ENCODE results near the gene PEDS1. TPM values are rescaled to one million over a fixed set of nuclear protein-coding genes. Genes with fewer than 3 reads are reported as not detected.
"Not testable (repeated sequence)": the region's sequence is repeated elsewhere in the genome, so short reads cannot be mapped to it uniquely, and the experiment has no call there.

Gene PEDS1
- total RNA-seq (16.8 TPM), polyA plus RNA-seq (ENCODE audit: insufficient read depth in 1 of 8, insufficient read length in 8 of 8, low replicate concordance in 1 of 8) (10 to 100 TPM; 19.3 to 31.1 (median 24.1) TPM)
- long read RNA-seq, donor 1, full-length matches to known transcripts = 3 of 3 reads
- long read RNA-seq, donor 1, partial matches to known transcripts = 0 of 3 reads
- long read RNA-seq, donor 1, other reads (novel, unspliced or antisense) = 0 of 3 reads
- long read RNA-seq, donor 2 = 0 reads
- long read RNA-seq, donor 3, full-length matches to known transcripts = 11 of 19 reads
- long read RNA-seq, donor 3, partial matches to known transcripts = 8 of 19 reads
- long read RNA-seq, donor 3, other reads (novel, unspliced or antisense) = 0 of 19 reads
- long read RNA-seq, donor 4, full-length matches to known transcripts = 6 of 6 reads
- long read RNA-seq, donor 4, partial matches to known transcripts = 0 of 6 reads
- long read RNA-seq, donor 4, other reads (novel, unspliced or antisense) = 0 of 6 reads
- long read RNA-seq, donor 5, full-length matches to known transcripts = 12 of 21 reads
- long read RNA-seq, donor 5, partial matches to known transcripts = 9 of 21 reads
- long read RNA-seq, donor 5, other reads (novel, unspliced or antisense) = 0 of 21 reads
- long read RNA-seq, donor 6, full-length matches to known transcripts = 11 of 11 reads
- long read RNA-seq, donor 6, partial matches to known transcripts = 0 of 11 reads
- long read RNA-seq, donor 6, other reads (novel, unspliced or antisense) = 0 of 11 reads
- long read RNA-seq, donor 7, full-length matches to known transcripts = 8 of 8 reads
- long read RNA-seq, donor 7, partial matches to known transcripts = 0 of 8 reads
- long read RNA-seq, donor 7, other reads (novel, unspliced or antisense) = 0 of 8 reads
- long read RNA-seq, donor 8, full-length matches to known transcripts = 10 of 10 reads
- long read RNA-seq, donor 8, partial matches to known transcripts = 0 of 10 reads
- long read RNA-seq, donor 8, other reads (novel, unspliced or antisense) = 0 of 10 reads
- long read RNA-seq, donor 9, full-length matches to known transcripts = 4 of 4 reads
- long read RNA-seq, donor 9, partial matches to known transcripts = 0 of 4 reads
- long read RNA-seq, donor 9, other reads (novel, unspliced or antisense) = 0 of 4 reads
- long read RNA-seq, donor 10, full-length matches to known transcripts = 9 of 9 reads
- long read RNA-seq, donor 10, partial matches to known transcripts = 0 of 9 reads
- long read RNA-seq, donor 10, other reads (novel, unspliced or antisense) = 0 of 9 reads
- long read RNA-seq, donor 11, full-length matches to known transcripts = 2 of 2 reads
- long read RNA-seq, donor 11, partial matches to known transcripts = 0 of 2 reads
- long read RNA-seq, donor 11, other reads (novel, unspliced or antisense) = 0 of 2 reads

- peaks cover 2% of the 10 kb centered on the region for H3K27me3 ChIP-seq (ENCODE audit: control insufficient read depth, insufficient read depth, low read length)
- H3K4me1 ChIP-seq (ENCODE audit: control insufficient read depth, insufficient read depth, low read length) = peaks cover 42% of the 10 kb centered on the region
- 2% methylated on average over 95 of the region's 99 CpGs for WGBS (ENCODE audit: insufficient coverage)
- H3K9me3 ChIP-seq (replicated peaks; ENCODE audit: control insufficient read depth, low read depth, low read length) = no peaks in the 10 kb centered on the region
- H3K4me3 ChIP-seq (ENCODE audit: low read length) = peak within 1 kb of the TSS; percentile 96
- H3K36me3 ChIP-seq (ENCODE audit: control insufficient read depth, insufficient read depth, low read length) = peaks cover 14% of the 10 kb centered on the region
- H3K27ac ChIP-seq (ENCODE audit: low read length) = peak within 1 kb of the TSS; percentile 86
- DNase-seq = peak; percentile 97
These were observed at the start of gene PEDS1 for GRCh38 chr20:50153500-50154377. Gene PEDS1, minus strand, starts transcription at chr20:50153723. Its CDS starts 86 bp downstream, at chr20:50153637.

DNA sequence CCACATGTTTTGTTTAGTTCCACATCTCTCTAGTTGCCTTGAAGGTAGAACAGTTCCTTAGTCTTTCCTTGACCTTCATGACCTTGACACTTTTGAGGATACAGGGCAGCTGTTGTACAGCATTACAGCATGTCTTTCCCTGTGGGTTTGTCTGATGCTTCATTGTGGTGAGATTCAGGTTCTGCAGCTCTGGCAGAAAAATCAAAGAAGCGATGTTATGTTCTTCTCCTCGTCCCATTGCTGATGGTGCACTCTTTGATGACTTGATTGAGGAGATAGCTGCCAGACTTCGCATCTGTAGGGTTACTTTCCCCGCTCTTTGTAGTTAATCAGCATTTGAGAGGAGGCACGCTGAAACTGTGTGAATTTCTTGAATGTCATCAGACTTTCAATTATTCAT is 49.2 kb upstream of the PEDS1 start:
- Histone ChIP-seq H3K36me3 (ENCODE audit: control insufficient read depth, insufficient read depth, low read length) (no peaks in the 10 kb centered on the region), H3K27me3 (ENCODE audit: control insufficient read depth, insufficient read depth, low read length) (peaks cover 3% of the 10 kb centered on the region), H3K27ac (ENCODE audit: low read length) (no peak overlapping the region), H3K4me3 (ENCODE audit: low read length) (no peak overlapping the region), H3K4me1 (ENCODE audit: control insufficient read depth, insufficient read depth, low read length) (no peaks in the 10 kb centered on the region), H3K9me3 (replicated peaks; ENCODE audit: control insufficient read depth, low read depth, low read length) (peaks cover 9% of the 10 kb centered on the region)
- DNase-seq = no peak
- WGBS (ENCODE audit: insufficient coverage) = 80% methylated on average over 2 of the region's 5 CpGs

DNA sequence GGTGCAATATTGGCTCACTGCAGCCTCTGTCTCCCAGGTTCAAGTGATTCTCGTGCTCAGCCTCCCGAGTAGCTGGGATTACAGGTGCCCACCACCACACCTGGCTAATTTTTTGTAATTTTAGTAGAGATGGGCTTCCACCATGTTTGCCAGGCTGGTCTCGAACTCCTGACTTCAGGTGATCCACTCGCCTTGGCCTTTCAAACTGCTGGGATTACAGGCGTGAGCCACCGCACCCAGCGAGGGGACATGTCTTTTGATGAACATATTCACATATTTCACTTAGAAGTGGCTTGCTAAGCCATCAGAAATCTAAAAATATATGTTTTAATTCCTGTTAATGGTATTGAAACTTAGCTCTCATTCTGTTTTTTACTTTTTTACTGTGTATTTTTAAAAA is 48.2 kb upstream of the PEDS1 start:
- H3K36me3 ChIP-seq (ENCODE audit: control insufficient read depth, insufficient read depth, low read length); H3K4me3 ChIP-seq (ENCODE audit: low read length); DNase-seq; H3K9me3 ChIP-seq (replicated peaks; ENCODE audit: control insufficient read depth, low read depth, low read length); H3K27ac ChIP-seq (ENCODE audit: low read length); H3K27me3 ChIP-seq (ENCODE audit: control insufficient read depth, insufficient read depth, low read length); H3K4me1 ChIP-seq (ENCODE audit: control insufficient read depth, insufficient read depth, low read length): not testable (repeated sequence)
- WGBS (ENCODE audit: insufficient coverage) = no CpG with 5 or more reads among the region's 7 CpGs

DNA sequence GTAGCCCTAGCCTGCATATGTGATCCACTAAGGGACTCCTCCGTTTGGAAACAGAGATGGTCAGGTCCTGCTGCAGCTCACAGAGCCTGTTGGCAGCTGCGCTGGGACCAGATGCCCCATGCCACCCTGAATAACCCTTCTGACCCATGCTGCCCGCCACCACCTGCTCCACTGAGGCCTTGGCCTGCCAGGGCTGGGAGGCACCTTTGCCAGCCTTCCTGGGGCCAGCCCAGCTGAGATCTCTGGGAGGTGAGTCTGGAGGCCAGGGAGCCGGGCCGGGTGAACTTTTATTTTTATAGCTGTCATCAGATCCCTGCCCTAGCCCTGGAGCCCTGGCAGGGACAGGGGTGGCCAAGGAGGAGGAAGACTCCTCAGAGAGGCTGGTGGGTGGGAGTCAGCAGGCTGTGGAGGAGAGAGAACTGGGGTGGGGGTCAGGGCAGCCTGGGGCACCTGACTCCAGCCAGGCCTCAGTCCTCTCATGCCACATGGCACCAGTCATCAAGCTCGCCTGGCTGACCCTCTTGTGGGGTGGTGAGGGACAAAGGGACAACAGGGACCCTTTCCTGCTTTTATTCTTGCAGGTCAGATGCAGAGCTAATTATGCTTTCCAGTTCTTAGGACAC is 47.1 kb upstream of the PEDS1 start:
- DNase-seq = no peak
- WGBS (ENCODE audit: insufficient coverage) = 80% methylated on average over 6 of the region's 6 CpGs
- H3K27ac ChIP-seq (ENCODE audit: low read length) = no peak overlapping the region

GRCh38 chr20:50199703-50200102 is 46.2 kb upstream of the PEDS1 start:
- WGBS (ENCODE audit: insufficient coverage) = 84% methylated on average over 3 of the region's 4 CpGs
- Histone ChIP-seq H3K36me3 (ENCODE audit: control insufficient read depth, insufficient read depth, low read length) (no peaks in the 10 kb centered on the region), H3K9me3 (replicated peaks; ENCODE audit: control insufficient read depth, low read depth, low read length) (peaks cover 9% of the 10 kb centered on the region), H3K27me3 (ENCODE audit: control insufficient read depth, insufficient read depth, low read length) (no peaks in the 10 kb centered on the region), H3K4me1 (ENCODE audit: control insufficient read depth, insufficient read depth, low read length) (no peaks in the 10 kb centered on the region), H3K27ac (ENCODE audit: low read length) (no peak overlapping the region), H3K4me3 (ENCODE audit: low read length) (no peak overlapping the region)
- no peak for DNase-seq

More for the DNA sequence above, 47.1 kb upstream of the PEDS1 start:
- Histone ChIP-seq H3K4me3 (ENCODE audit: low read length) (no peak overlapping the region), H3K36me3 (ENCODE audit: control insufficient read depth, insufficient read depth, low read length) (no peaks in the 10 kb centered on the region), H3K9me3 (replicated peaks; ENCODE audit: control insufficient read depth, low read depth, low read length) (peaks cover 9% of the 10 kb centered on the region), H3K4me1 (ENCODE audit: control insufficient read depth, insufficient read depth, low read length) (no peaks in the 10 kb centered on the region), H3K27me3 (ENCODE audit: control insufficient read depth, insufficient read depth, low read length) (no peaks in the 10 kb centered on the region)

- no peaks in the 10 kb centered on the region for H3K27me3 ChIP-seq (ENCODE audit: control insufficient read depth, insufficient read depth, low read length)
- peaks cover 6% of the 10 kb centered on the region for H3K36me3 ChIP-seq (ENCODE audit: control insufficient read depth, insufficient read depth, low read length)
- H3K4me1 ChIP-seq (ENCODE audit: control insufficient read depth, insufficient read depth, low read length) = peaks cover 7% of the 10 kb centered on the region
- no peak overlapping the region for H3K27ac ChIP-seq (ENCODE audit: low read length)
- H3K9me3 ChIP-seq (replicated peaks; ENCODE audit: control insufficient read depth, low read depth, low read length) = peaks cover 8% of the 10 kb centered on the region
- H3K4me3 ChIP-seq (ENCODE audit: low read length) = no peak overlapping the region
- no CpG with 5 or more reads among the region's 1 CpG for WGBS (ENCODE audit: insufficient coverage)
- no peak for DNase-seq
These were observed 45.2 kb upstream of the PEDS1 start for GRCh38 chr20:50198716-50199115.

DNA sequence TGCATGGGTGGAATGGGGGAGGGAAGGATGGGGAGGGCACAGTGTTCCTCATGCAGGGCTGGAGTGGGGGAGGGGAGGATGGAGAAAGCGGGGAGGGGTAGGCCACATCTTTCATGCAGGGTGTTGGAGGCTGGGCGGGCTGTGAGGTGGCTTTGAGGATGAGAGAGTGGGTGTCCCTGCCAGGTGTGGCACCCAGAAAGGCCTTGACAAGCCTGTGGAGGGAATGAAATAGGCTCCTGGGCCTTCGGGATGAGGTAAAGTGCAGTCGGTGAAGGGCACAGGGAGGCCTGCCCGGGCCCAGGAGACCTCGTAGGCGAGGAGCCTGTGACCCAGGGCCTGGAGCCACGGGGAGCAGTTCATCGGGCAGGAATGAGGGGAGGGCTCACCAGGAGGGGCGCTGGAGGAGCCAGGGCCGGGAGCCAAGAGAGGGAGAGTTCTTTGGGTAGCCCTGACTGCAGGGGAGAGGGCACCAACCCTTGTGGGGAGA is 44.7 kb upstream of the PEDS1 start:
- no peak for DNase-seq
- H3K4me1 ChIP-seq (ENCODE audit: control insufficient read depth, insufficient read depth, low read length) = peaks cover 12% of the 10 kb centered on the region
- H3K4me3 ChIP-seq (ENCODE audit: low read length) = no peak overlapping the region
- H3K27ac ChIP-seq (ENCODE audit: low read length) = no peak overlapping the region
- H3K27me3 ChIP-seq (ENCODE audit: control insufficient read depth, insufficient read depth, low read length) = no peaks in the 10 kb centered on the region
- H3K9me3 ChIP-seq (replicated peaks; ENCODE audit: control insufficient read depth, low read depth, low read length) = peaks cover 4% of the 10 kb centered on the region
- WGBS (ENCODE audit: insufficient coverage) = 44% methylated on average over 11 of the region's 11 CpGs
- H3K36me3 ChIP-seq (ENCODE audit: control insufficient read depth, insufficient read depth, low read length) = peaks cover 11% of the 10 kb centered on the region

GRCh38 chr20:50197463-50198179 is 44.1 kb upstream of the PEDS1 start:
- Histone ChIP-seq H3K27ac (ENCODE audit: low read length) (no peak overlapping the region), H3K9me3 (replicated peaks; ENCODE audit: control insufficient read depth, low read depth, low read length) (peaks cover 2% of the 10 kb centered on the region)

More at GRCh38 chr20:50197463-50198179, 44.1 kb upstream of the PEDS1 start:
- no peaks in the 10 kb centered on the region for H3K27me3 ChIP-seq (ENCODE audit: control insufficient read depth, insufficient read depth, low read length)
- WGBS (ENCODE audit: insufficient coverage) = 76% methylated on average over 9 of the region's 10 CpGs
- H3K4me3 ChIP-seq (ENCODE audit: low read length) = no peak overlapping the region
- peaks cover 18% of the 10 kb centered on the region for H3K4me1 ChIP-seq (ENCODE audit: control insufficient read depth, insufficient read depth, low read length)
- no peak for DNase-seq
- peaks cover 11% of the 10 kb centered on the region for H3K36me3 ChIP-seq (ENCODE audit: control insufficient read depth, insufficient read depth, low read length)
